ENCODE results near the gene UROC1. TPM values are rescaled to one million over a fixed set of nuclear protein-coding genes. Genes with fewer than 3 reads are reported as not detected.

UROC1 gene
- total and polyA plus RNA-seq, 2 experiments from 2014 or later, result not detected

DNA sequence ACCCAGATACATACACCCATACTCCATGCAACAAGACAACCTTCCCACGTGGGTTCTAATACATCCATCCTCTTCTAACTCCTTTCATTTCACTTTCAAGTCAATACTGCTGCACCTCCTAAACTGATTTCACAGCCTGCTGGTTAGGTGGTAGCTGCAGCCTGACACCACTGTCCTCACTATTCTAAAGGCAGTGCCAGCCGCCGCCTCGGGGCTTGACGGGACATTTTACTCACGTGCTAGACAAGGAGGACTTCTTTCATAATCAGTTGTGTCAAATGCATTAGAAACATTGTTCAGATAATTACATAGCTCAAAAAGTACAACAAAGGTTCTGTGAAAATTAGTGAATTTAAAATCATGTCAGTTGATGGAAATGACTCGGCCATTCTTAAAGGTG lies 6.3 kb downstream of the UROC1 start:
- Histone ChIP-seq H3K27ac (ENCODE audit: low read depth) (no peak overlapping the region), H3K4me1 (ENCODE audit: insufficient read depth) (no peaks in the 10 kb centered on the region), H4K20me1 (replicated peaks; ENCODE audit: insufficient read depth) (no peaks in the 10 kb centered on the region), H3K9me2 (ENCODE audit: insufficient read depth) (no peaks in the 10 kb centered on the region), H2AFZ (0 out of 2 replicates have a peak overlapping the region, but pooled peaks have one; percentile 6), H3K27me3 (ENCODE audit: insufficient read depth) (no peaks in the 10 kb centered on the region), H3K4me3 (no peak overlapping the region), H3K36me3 (ENCODE audit: insufficient read depth) (no peaks in the 10 kb centered on the region), H3F3A (replicated peaks; ENCODE audit: low read depth) (no peaks in the 10 kb centered on the region), H3K4me2 (no peak overlapping the region), H3K79me2 (replicated peaks; ENCODE audit: insufficient read depth) (no peaks in the 10 kb centered on the region)
- H3K4me3 Mint-ChIP-seq, result no peak overlapping the region
- TF ChIP-seq ZNF462 (CRISPR knock-in tag; IDR thresholded peaks at IDR 0.05) (no peak), CREB1 (CRISPR knock-in tag; IDR thresholded peaks at IDR 0.05; ENCODE audit: low read depth) (no peak), POLR2AphosphoS5 (IDR thresholded peaks at IDR 0.05; ENCODE audit: low read depth) (no peak), REST (IDR thresholded peaks at IDR 0.05; ENCODE audit: unreplicated experiment) (no peak), ZNF331 (CRISPR knock-in tag; IDR thresholded peaks at IDR 0.05; ENCODE audit: low read depth) (no peak), CTCF (conservative IDR thresholded peaks at IDR 0.05; ENCODE audit: low read depth in 2 of 2) (no peak), NANOG (IDR thresholded peaks at IDR 0.05; ENCODE audit: borderline replicate concordance) (no peak), EZH2 (IDR thresholded peaks at IDR 0.05; ENCODE audit: low read depth, unreplicated experiment) (no peak), ZNF114 (CRISPR knock-in tag; IDR thresholded peaks at IDR 0.05) (no peak), JUNB (IDR thresholded peaks at IDR 0.05; ENCODE audit: unreplicated experiment) (no peak), STAT1 (IDR thresholded peaks at IDR 0.05; ENCODE audit: unreplicated experiment) (no peak), EZH2phosphoT487 (IDR thresholded peaks at IDR 0.05; ENCODE audit: unreplicated experiment) (no peak)
- TF ChIP-seq, protein P1, sequence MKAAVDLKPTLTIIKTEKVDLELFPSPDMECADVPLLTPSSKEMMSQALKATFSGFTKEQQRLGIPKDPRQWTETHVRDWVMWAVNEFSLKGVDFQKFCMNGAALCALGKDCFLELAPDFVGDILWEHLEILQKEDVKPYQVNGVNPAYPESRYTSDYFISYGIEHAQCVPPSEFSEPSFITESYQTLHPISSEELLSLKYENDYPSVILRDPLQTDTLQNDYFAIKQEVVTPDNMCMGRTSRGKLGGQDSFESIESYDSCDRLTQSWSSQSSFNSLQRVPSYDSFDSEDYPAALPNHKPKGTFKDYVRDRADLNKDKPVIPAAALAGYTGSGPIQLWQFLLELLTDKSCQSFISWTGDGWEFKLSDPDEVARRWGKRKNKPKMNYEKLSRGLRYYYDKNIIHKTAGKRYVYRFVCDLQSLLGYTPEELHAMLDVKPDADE (IDR thresholded peaks at IDR 0.05), result no peak
- ATAC-seq (no peak), DNase-seq (ENCODE audit: low spot score) (no peak)
- peaks cover 2% of the 10 kb centered on the region; the same call in 1 of the 3 replicates for H3K4me1 Mint-ChIP-seq
- no peaks in the 10 kb centered on the region for H3K36me3 Mint-ChIP-seq (ENCODE audit: low read depth)
- H3K27me3 Mint-ChIP-seq (ENCODE audit: insufficient read depth, low read depth, poor library complexity), result peaks cover 6% of the 10 kb centered on the region
- no peak overlapping the region for H3K27ac Mint-ChIP-seq
- no peaks in the 10 kb centered on the region for H3K9me3 Mint-ChIP-seq
